EH (cell line): ENCODE data around the gene HEPACAM2.

Experiments used
- DNase-seq: peaks from one replicate; pipeline ENCODE4 v3.0.0-alpha.2; 2015; ENCODE audit warnings: low read depth

HEPACAM2 gene

DNA sequence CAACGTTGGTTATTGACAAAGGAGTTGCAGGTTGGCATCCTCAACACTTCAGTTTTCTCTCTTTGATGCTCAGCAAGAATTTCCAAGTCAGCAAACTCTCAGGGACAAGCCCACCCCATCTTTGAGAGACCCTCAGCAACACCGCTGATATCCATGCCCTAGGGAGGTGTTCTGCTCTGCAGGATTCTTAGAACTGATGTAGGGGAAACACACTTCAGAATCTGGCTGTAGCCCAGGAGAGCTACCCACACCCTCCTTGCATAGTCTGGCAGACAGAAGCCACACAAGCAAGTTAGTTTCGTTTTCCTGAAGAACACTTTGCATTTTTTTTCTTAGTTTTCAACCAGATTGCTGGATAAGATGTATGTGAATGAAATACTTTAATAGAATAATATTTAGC is 78.9 kb downstream of the HEPACAM2 start:
- DNase-seq, result peak; percentile 68

DNA sequence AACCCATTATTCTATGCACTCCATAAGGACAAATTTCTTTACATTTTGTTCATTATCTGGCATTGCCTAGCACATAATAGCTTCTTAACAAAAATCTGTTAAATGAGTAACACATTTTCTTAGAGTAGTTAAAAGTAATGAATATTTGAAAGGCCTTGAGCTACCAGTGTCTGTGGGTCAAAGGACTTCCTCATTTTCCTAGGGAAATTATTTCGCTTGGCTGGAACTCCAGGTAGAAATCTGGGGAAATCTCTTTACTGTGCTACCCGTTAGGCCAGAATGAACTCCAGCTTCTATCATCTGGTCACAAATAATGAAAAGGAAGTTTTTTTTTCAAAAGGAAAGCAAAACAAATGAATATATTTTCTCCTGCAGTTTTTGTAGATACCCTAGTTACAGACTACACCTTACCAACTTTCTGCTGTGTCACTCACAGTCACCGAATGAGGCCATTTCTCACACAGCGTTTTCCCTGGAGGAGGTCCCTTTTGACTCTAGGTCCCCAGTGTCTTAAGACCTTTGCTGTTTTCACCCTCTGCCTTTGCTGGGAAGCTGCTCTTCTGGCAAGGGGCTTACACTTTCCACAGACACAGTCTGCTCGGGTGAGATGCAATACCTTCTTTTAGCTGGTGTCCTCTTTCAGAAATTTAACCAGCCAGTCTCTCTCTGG is 79.7 kb downstream of the HEPACAM2 start:
- no peak for DNase-seq

DNA sequence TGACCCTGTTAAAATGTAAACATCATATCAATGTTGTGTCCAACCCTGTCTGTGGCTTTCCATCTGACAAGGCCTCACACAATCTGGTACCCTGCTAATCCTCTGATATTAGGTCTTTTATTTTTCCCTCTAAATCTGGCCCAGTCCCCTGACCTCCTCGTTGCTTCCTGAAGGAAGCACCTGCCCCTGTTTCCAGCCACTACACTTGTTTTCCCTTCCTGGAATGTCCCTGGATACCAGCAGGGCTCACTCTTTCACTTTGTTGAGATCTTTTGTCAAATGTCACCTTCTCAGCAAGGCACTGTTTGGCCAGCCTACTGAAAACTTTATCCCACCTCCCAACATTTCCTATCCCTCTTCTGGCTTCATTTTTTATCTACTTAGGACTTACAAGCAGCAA is 80.2 kb downstream of the HEPACAM2 start:
- DNase-seq, result no peak

DNA sequence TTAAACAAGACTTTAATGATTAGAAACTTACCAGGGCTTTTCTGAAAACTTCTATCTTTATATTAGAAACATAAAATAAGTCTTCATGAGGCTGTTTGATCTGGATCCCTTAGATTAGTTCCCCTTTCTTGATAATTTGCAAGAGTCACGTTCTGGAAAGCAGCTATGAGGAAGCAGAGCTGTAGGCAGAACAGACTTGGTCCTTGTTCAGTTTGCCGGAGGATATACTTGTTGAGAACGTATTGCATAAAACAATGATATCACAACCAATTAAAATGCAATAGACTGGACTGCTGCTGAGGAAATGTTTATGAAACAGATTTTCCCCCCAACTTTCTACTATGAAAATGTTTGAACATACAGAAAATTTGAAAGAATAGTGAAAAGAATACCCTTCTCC is 80.9 kb downstream of the HEPACAM2 start:
- DNase-seq, result no peak

DNA sequence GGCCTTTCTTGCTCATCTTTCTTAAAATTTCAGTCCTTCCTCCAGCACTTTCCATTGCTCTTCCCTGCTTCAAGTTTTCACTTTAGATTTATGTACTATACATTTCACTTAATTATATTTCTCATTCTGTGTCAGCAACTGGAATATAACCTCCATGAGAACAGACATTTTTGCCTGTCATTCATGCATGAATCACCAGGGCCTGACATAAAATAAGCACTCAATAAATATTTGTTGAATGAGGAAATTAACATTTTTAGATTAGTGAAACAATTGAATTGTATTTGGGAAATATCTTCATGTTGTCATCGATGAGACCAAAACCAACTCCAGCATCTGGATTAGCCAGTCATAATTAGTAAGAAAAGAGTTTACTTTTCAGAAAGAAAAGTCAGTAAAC is 84.1 kb downstream of the HEPACAM2 start:
- peak; percentile 72 for DNase-seq

DNA sequence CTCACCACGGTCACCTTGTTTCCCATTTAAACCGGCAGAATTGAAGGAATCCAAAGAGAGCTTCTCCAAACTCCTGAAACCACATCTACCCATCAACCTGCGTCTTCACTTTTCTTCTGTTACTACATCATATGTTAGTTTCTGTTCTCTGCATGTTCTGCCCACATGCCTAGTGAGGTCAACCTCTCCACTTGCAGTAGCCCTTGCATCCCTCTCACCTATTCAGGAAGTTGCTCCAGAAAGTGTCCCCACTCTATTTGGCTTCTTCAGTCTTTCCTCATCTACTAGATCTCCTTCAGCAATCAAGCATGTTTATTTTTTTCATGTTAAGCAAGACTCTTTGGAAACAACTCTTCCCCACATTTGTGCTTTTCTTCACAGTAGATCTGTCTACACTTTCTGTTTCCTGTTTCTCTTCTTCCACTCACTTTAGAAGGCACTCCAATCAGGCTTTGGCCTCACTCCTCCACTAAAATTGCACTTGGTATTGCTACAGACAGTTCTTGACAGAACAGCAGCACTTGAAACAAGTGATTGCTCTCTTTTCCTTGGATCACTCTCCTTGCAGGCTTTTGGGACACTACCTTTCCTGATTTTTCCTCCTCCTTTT is 85.6 kb downstream of the HEPACAM2 start:
- DNase-seq, result no peak

DNA sequence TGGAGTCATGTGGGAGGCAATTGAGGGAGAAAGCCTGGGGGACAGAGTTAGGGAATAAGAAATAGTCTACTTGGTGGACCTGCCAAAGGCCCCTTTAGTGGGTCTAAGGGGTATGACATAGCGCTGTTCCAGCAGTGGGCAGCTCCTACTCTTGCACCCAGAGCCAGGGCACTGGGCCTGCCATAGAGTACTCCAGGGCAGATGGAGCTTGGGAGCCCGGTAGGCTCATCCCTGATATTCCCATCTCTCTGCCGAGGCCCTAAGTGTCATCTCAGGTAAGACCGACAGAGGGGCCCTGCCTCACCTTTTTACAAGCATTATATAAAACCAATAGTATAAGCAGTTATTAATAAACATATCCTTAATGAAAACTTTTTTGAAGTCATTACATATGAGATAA is 87.7 kb downstream of the HEPACAM2 start:
- no peak for DNase-seq
